K562 (cell line): ENCODE data around the gene SENP1. TPM values are rescaled to one million over a fixed set of nuclear protein-coding genes. Genes with fewer than 3 reads are reported as not detected.

Experiments
- ATAC-seq: fragments of 200-7000 bp; cut with Tn5 transposase; 3 replicates; pipeline ENCODE4 v1.9.1; 2020; ENCODE audit warnings: moderate library complexity
- BruUV-seq: library from RNA; stranded (reverse); fragments of 400-500 nt; replicated peaks from 2 replicates; lab custom pipeline; 2021; lab: Mats Ljungman, UMichigan
- CTCF ChIA-PET: fragments of 300-600 bp; formaldehyde crosslinking; extraction: SDS; loops from one replicate; lab custom pipeline; 2021; ENCODE audit warnings: low intra/inter-chr PET ratio; lab: Yijun Ruan, JAX
- POLR2A ChIA-PET: fragments of 300-600, 350-650 bp; sonication (Branson Sonifier 250); formaldehyde crosslinking; extraction: SDS; loops from one replicate; lab custom pipeline; 2021; ENCODE audit warnings: antibody characterized with exemption, inconsistent platforms; lab: Yijun Ruan, JAX
- DNase-seq, 4 experiments: peaks; one replicate each; pipeline versions ENCODE4 v3.0.0 to v3.0.0-alpha.2; 2011 to 2018; ENCODE audit warnings: low spot score in 3 of 4, mixed read lengths in 3 of 4; ENCODE audit errors: extremely low read depth in 1 of 4
- FAIRE-seq: peaks from 2 replicates; lab custom pipeline; 2011; peaks lifted over from hg19 to GRCh38; lab: Jason Lieb, UNC
- H2AFZ ChIP-seq: 2 replicates; pipeline ENCODE4 v1.6.0; 2011; ENCODE audit warnings: low read depth, low read length, control low read depth, inconsistent platforms
- H3K27ac ChIP-seq: fragments of 200-600 bp; 3 replicates; pipeline ENCODE4 v1.8.0; 2011; ENCODE audit warnings: low read depth, mild to moderate bottlenecking, control low read depth, inconsistent platforms, low read length, moderate library complexity, mixed read lengths; ENCODE audit errors: extremely low read depth
- H3K27me3 ChIP-seq, 2 experiments: fragments of 300-600 bp in 1 of 2; 2 replicates in 1 of 2; 3 replicates in 1 of 2; pipeline versions ENCODE4 v1.6.0 to v1.8.0; 2011; ENCODE audit warnings: inconsistent platforms in 2 of 2, low read length in 2 of 2, mild to moderate bottlenecking in 1 of 2, mixed read lengths in 1 of 2, moderate library complexity in 1 of 2; ENCODE audit not compliant: control insufficient read depth in 2 of 2, insufficient read depth in 2 of 2
- H3K36me3 ChIP-seq: fragments of 300-600 bp; 3 replicates; pipeline ENCODE4 v1.8.0; 2011; ENCODE audit warnings: mild to moderate bottlenecking, low read length, inconsistent platforms; ENCODE audit not compliant: control insufficient read depth, insufficient read depth
- H3K4me1 ChIP-seq, 2 experiments: fragments of 200-600 bp in 1 of 2; replicated peaks in 1 of 2; 2 replicates in 1 of 2; 3 replicates in 1 of 2; pipeline versions ENCODE4 v1.5.1 to v1.8.0; 2011; ENCODE audit warnings: inconsistent platforms in 2 of 2, low read length in 2 of 2, mild to moderate bottlenecking in 1 of 2, mixed read lengths in 1 of 2, moderate library complexity in 1 of 2; ENCODE audit not compliant: control insufficient read depth in 2 of 2, insufficient read depth in 2 of 2
- H3K4me2 ChIP-seq: 2 replicates; pipeline ENCODE4 v1.6.1; 2011; ENCODE audit warnings: low read length, control low read depth, inconsistent platforms, mixed read lengths; ENCODE audit not compliant: insufficient read depth
- H3K4me3 ChIP-seq: fragments of 200-600 bp; sonication (generic), shearing (Covaris generic); 2 replicates; pipeline ENCODE4 v1.5.1; 2016; ENCODE audit warnings: control low read depth, inconsistent platforms
- H3K79me2 ChIP-seq: fragments of 200-600 bp; 3 replicates; pipeline ENCODE4 v1.8.0; 2011; ENCODE audit warnings: low read length, inconsistent platforms; ENCODE audit not compliant: control insufficient read depth, insufficient read depth
- H3K9ac ChIP-seq, 2 experiments: 2 replicates each; pipeline versions ENCODE4 v1.6.0 to v1.6.1; 2011; ENCODE audit warnings: low read depth in 2 of 2, low read length in 2 of 2, control low read depth in 1 of 2, inconsistent platforms in 1 of 2, mild to moderate bottlenecking in 1 of 2, mixed read lengths in 1 of 2; ENCODE audit not compliant: insufficient read depth in 1 of 2
- H3K9me1 ChIP-seq: one replicate; pipeline ENCODE4 v1.6.0; 2011; ENCODE audit warnings: inconsistent platforms, mild to moderate bottlenecking, low read length, moderate library complexity; ENCODE audit not compliant: control insufficient read depth, insufficient read depth
- H3K9me3 ChIP-seq: replicated peaks from 2 replicates; pipeline ENCODE4 v1.5.1; 2011; ENCODE audit warnings: low read depth, low read length, inconsistent platforms; ENCODE audit not compliant: control insufficient read depth, insufficient read depth
- H4K20me1 ChIP-seq: replicated peaks from 2 replicates; pipeline ENCODE4 v1.6.1; 2011; ENCODE audit warnings: low read length, inconsistent platforms, mixed read lengths; ENCODE audit not compliant: control insufficient read depth, insufficient read depth
- CBX3 ChIP-seq, 2 experiments: IDR thresholded peaks; 1 replicate in 1 of 2; 2 replicates in 1 of 2; pipeline ENCODE4 v1.6.1; 2012; ENCODE audit warnings: inconsistent platforms in 2 of 2, low read length in 2 of 2, borderline replicate concordance in 1 of 2, control low read depth in 1 of 2
- HLTF ChIP-seq: fragments of 450-650 bp; IDR thresholded peaks from 2 replicates; pipeline ENCODE4 v1.6.1; 2016
- ILF3 ChIP-seq: fragments of 450-650 bp; IDR thresholded peaks from 2 replicates; pipeline ENCODE4 v1.6.1; 2018; ENCODE audit warnings: antibody characterized with exemption, mild to moderate bottlenecking, moderate library complexity, borderline replicate concordance
- PHF20 ChIP-seq: fragments of 450-650 bp; IDR thresholded peaks from 2 replicates; pipeline ENCODE4 v1.6.1; 2018; ENCODE audit not compliant: partially characterized antibody
- PML ChIP-seq: IDR thresholded peaks from 2 replicates; pipeline ENCODE4 v1.6.1; 2012; ENCODE audit warnings: low read length, inconsistent platforms
- PREB ChIP-seq: sonication (generic); formaldehyde crosslinking; IDR thresholded peaks from 2 replicates; pipeline ENCODE4 v1.8.1; 2023; ENCODE audit warnings: mild to moderate bottlenecking, missing genetic modification reagents
- RBM34 ChIP-seq: fragments of 200-400 bp; formaldehyde crosslinking; IDR thresholded peaks from 2 replicates; pipeline ENCODE4 v1.6.1; 2018; ENCODE audit warnings: low read length, borderline replicate concordance; ENCODE audit not compliant: insufficient read depth
- ZFP1 ChIP-seq: fragments of 450-650 bp; formaldehyde crosslinking; IDR thresholded peaks from 2 replicates; pipeline ENCODE4 v1.4.0; 2020; ENCODE audit warnings: mild to moderate bottlenecking, mixed read lengths
- ZNF24 ChIP-seq: fragments of 450-650 bp; IDR thresholded peaks from 2 replicates; pipeline ENCODE4 v1.6.1; 2016
- ZNF431 ChIP-seq: sonication (generic); formaldehyde crosslinking; IDR thresholded peaks from 2 replicates; pipeline ENCODE4 v1.8.0; 2022; ENCODE audit warnings: mild to moderate bottlenecking, missing genetic modification reagents
- WGBS: fragments of 100-300 bp; shearing (Covaris generic); methylation state at CpG from one replicate; pipeline ENCODE4 v1.1.6; 2016; ENCODE audit warnings: low coverage, mixed read lengths; ENCODE audit not compliant: insufficient coverage; ENCODE audit errors: missing lambda C conversion rate; 5-methylcytosine and 5-hydroxymethylcytosine counted together
- in situ Hi-C: fragments of 300-500 bp; cut with MboI; formaldehyde crosslinking; loops from 4 replicates; pipeline ENCODE4 v1.15.0; 2018; ENCODE audit warnings: inconsistent platforms, mixed read lengths
- intact Hi-C: fragments of 100-400 bp; cut with micrococcal nuclease; formaldehyde crosslinking; loops from 2 replicates; pipeline ENCODE4 v1.14.2; 2022
- polyA plus RNA-seq, 8 experiments: library from polyadenylated mRNA; depleted of rRNA in 4 of 8; stranded (reverse) in 5 of 8; unstranded in 3 of 8; fragments of >200 nt; fragmentation: Nextera tagmentation in 2 of 8; fragmentation: Illumina TruSeq in 1 of 8; extraction: Ambion mirVana in 2 of 8; extraction: Trizol in 1 of 8; gene quantifications; 2 replicates each; pipeline versions ENCODE4 v1.2.1 to v1.2.3, GENCODE V29; 2011 to 2014; ENCODE audit warnings: inconsistent platforms in 1 of 8, missing spikeins in 1 of 8
- total RNA-seq, 7 experiments: library from RNA; depleted of rRNA in 6 of 7; stranded (reverse); fragments of >200 nt in 6 of 7; fragmentation: Illumina TruSeq in 2 of 7; extraction: Trizol in 2 of 7; gene quantifications; 2 replicates each; pipeline versions ENCODE4 v1.2.1 to v1.2.3, GENCODE V29; 2011 to 2021; ENCODE audit warnings: low replicate concordance in 1 of 7

SENP1 gene
- total and polyA plus RNA-seq, 9 of the 15 experiments (the other 6 are each of a cell fraction or from before 2014, with no cell fraction given) = 15.5 to 59.0 (median 36.3) TPM

- H3K4me2 ChIP-seq = no peak overlapping the region
- intact Hi-C loops = no loop called here
- H3K9ac ChIP-seq = no peak overlapping the region
- H2AFZ ChIP-seq = no peak overlapping the region
- H3K36me3 ChIP-seq = peaks cover 60% of the 10 kb centered on the region
- FAIRE-seq (peak; percentile 6), DNase-seq (no peak), ATAC-seq (no peak)
- H3K27ac ChIP-seq = no peak overlapping the region
- BruUV-seq = no TSS peak
- ChIA-PET POLR2A (no interaction called here), CTCF (no interaction called here)
- no peaks in the 10 kb centered on the region for H3K79me2 ChIP-seq
- in situ Hi-C loops = no loop called here
- no peaks in the 10 kb centered on the region for H4K20me1 ChIP-seq
- 92% methylated on average over 5 of the region's 5 CpGs for WGBS
- H3K4me1 ChIP-seq = no peaks in the 10 kb centered on the region
- no peaks in the 10 kb centered on the region for H3K9me1 ChIP-seq
- H3K4me3 ChIP-seq = no peak overlapping the region
- no peaks in the 10 kb centered on the region for H3K27me3 ChIP-seq
- TF ChIP-seq PML (no peak), ZFP1 (CRISPR knock-in tag) (0 out of 2 replicates have a peak, but pooled peaks have one; percentile 41)
- TF ChIP-seq, all 486 proteins: peak for 1
- H3K9me3 ChIP-seq = peaks cover 6% of the 10 kb centered on the region; the same call in 1 of the 2 replicates
Observed at GRCh38 chr12:48058771-48059170, 47.1 kb downstream of the SENP1 start.

GRCh38 chr12:48054955-48055821, 50.7 kb downstream of the SENP1 start:
- H4K20me1 ChIP-seq = no peaks in the 10 kb centered on the region
- CTCF ChIA-PET = no interaction called here
- FAIRE-seq = no peak
- H2AFZ ChIP-seq = no peak overlapping the region
- ATAC-seq = no peak
- no peaks in the 10 kb centered on the region for H3K4me1 ChIP-seq
- no peak overlapping the region for H3K9ac ChIP-seq
- peaks cover 37% of the 10 kb centered on the region for H3K36me3 ChIP-seq
- H3K27ac ChIP-seq = no peak overlapping the region
- no peak for DNase-seq
- no peaks in the 10 kb centered on the region for H3K79me2 ChIP-seq
- no TSS peak for BruUV-seq
- WGBS = 95% methylated on average over 12 of the region's 12 CpGs
- no peak overlapping the region for H3K4me2 ChIP-seq
- H3K4me3 ChIP-seq = no peak overlapping the region
- H3K9me1 ChIP-seq = no peaks in the 10 kb centered on the region
- POLR2A ChIA-PET = interaction anchor here (0.9 kb wide), 2 partner anchors 25 to 28 kb away, joined by 3 to 5 read pairs; no protein-coding TSS in a partner anchor
- intact Hi-C loops (no loop called here), in situ Hi-C loops (no loop called here)
- H3K9me3 ChIP-seq = peaks cover 4% of the 10 kb centered on the region; the same call in 1 of the 2 replicates
- no peaks in the 10 kb centered on the region for H3K27me3 ChIP-seq
- TF ChIP-seq ZNF24 (no peak), CBX3 (IDR thresholded peaks at IDR 0.05; ENCODE audit: borderline replicate concordance in 1 of 2, low read length in 2 of 2) (no peak), HLTF (no peak), ZNF431 (CRISPR knock-in tag) (no peak), ILF3 (no peak), PREB (CRISPR knock-in tag) (no peak), PHF20 (no peak), RBM34 (no peak)
